Superior temporal gyrus (tissue), 1 donor: Measurements from ENCODE around the gene FOXN3.

Experiments used
- DNase-seq: peaks from one replicate; pipeline ENCODE4 v3.0.0-alpha.2; 2016; ENCODE audit errors: extremely low spot score

FOXN3 gene

GRCh38 chr14:89277203-89277602, 139.8 kb downstream of the FOXN3 start:
- no peak for DNase-seq

- no peak for DNase-seq
Observed at GRCh38 chr14:89276424-89276975, 140.5 kb downstream of the FOXN3 start.

- no peak for DNase-seq
Observed at GRCh38 chr14:89270439-89271227, 146.4 kb downstream of the FOXN3 start.

GRCh38 chr14:89269404-89269803, 147.6 kb downstream of the FOXN3 start:
- no peak for DNase-seq

GRCh38 chr14:89268514-89268913, 148.5 kb downstream of the FOXN3 start:
- no peak for DNase-seq

GRCh38 chr14:89267656-89268055, 149.4 kb downstream of the FOXN3 start:
- no peak for DNase-seq

GRCh38 chr14:89267163-89267562, 149.9 kb downstream of the FOXN3 start:
- DNase-seq = no peak

GRCh38 chr14:89266754-89267153, 150.3 kb downstream of the FOXN3 start:
- DNase-seq = no peak

GRCh38 chr14:89265234-89265633, 151.8 kb downstream of the FOXN3 start:
- DNase-seq = no peak

GRCh38 chr14:89264196-89264800, 152.7 kb downstream of the FOXN3 start:
- DNase-seq = no peak

- no peak for DNase-seq
Observed at GRCh38 chr14:89262041-89262440, 155.0 kb downstream of the FOXN3 start.

- no peak for DNase-seq
Observed at GRCh38 chr14:89260898-89261297, 156.1 kb downstream of the FOXN3 start.

- DNase-seq = no peak
Observed at GRCh38 chr14:89259951-89260609, 157.0 kb downstream of the FOXN3 start.

- DNase-seq = no peak
Observed at GRCh38 chr14:89258728-89259273, 158.2 kb downstream of the FOXN3 start.

GRCh38 chr14:89256951-89257350, 160.1 kb downstream of the FOXN3 start:
- no peak for DNase-seq

GRCh38 chr14:89256283-89256682, 160.8 kb downstream of the FOXN3 start:
- DNase-seq = no peak

- DNase-seq = no peak
Observed at GRCh38 chr14:89255852-89256251, 161.2 kb downstream of the FOXN3 start.

GRCh38 chr14:89255012-89255411, 162.0 kb downstream of the FOXN3 start:
- peak; percentile 48 for DNase-seq

- no peak for DNase-seq
Observed at GRCh38 chr14:89254166-89254909, 162.7 kb downstream of the FOXN3 start.

- no peak for DNase-seq
Observed at GRCh38 chr14:89252887-89253532, 164.0 kb downstream of the FOXN3 start.

- no peak for DNase-seq
Observed at GRCh38 chr14:89251061-89251460, 166.0 kb downstream of the FOXN3 start.
